ENCODE measurements around the gene LDLRAD4. TPM values are rescaled to one million over a fixed set of nuclear protein-coding genes. Genes with fewer than 3 reads are reported as not detected.
A peak's percentile ranks its signal among the peaks of the same experiment; 100 is the strongest.

The LDLRAD4 gene
- total and polyA plus RNA-seq, 9 of the 15 experiments (the other 6 are each of a cell fraction or from before 2014, with no cell fraction given) = 0.01 TPM; not detected in 8

DNA sequence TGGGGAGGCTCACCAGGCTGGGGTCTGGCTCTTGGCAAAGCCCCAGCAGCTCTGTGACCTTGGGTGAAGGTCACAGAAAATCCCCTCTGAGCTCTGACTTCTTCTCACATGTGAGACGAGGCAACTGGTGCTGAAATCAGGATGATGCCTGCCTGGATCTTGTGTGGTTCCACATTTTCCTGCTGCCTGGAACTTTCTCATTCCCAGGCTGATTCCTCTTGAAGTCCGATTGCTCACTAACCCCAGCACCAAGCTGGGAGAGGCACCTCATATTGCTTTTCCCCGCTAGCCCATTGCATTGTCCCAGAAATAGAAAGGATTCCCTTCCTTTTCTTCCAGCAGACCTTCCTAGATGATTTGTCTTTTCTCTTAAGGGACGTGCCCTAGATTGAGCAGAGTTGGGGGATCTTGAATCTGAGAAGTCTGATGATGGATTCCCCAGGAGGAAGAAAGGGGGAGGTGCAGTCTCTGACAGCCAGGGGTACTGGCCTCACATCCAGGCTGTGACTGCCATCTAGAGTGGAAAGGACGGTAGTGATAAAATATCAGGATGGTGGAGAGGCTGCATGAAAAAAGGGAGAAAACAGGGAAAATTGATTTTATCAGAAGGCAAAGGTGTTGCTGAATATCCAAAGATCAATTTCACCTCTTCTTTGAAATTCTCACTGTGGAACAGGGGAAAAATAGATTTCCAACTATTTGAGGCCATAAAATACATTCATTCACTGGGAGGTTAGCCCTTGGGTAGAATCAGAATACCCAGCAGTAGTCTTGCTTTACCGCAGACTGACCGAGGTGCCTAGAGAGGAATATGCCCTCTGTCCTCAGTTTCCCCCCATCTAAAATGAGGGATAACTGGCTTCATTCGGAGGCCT lies 411.5 kb downstream of the LDLRAD4 start (continued):
- TF ChIP-seq, protein P1, sequence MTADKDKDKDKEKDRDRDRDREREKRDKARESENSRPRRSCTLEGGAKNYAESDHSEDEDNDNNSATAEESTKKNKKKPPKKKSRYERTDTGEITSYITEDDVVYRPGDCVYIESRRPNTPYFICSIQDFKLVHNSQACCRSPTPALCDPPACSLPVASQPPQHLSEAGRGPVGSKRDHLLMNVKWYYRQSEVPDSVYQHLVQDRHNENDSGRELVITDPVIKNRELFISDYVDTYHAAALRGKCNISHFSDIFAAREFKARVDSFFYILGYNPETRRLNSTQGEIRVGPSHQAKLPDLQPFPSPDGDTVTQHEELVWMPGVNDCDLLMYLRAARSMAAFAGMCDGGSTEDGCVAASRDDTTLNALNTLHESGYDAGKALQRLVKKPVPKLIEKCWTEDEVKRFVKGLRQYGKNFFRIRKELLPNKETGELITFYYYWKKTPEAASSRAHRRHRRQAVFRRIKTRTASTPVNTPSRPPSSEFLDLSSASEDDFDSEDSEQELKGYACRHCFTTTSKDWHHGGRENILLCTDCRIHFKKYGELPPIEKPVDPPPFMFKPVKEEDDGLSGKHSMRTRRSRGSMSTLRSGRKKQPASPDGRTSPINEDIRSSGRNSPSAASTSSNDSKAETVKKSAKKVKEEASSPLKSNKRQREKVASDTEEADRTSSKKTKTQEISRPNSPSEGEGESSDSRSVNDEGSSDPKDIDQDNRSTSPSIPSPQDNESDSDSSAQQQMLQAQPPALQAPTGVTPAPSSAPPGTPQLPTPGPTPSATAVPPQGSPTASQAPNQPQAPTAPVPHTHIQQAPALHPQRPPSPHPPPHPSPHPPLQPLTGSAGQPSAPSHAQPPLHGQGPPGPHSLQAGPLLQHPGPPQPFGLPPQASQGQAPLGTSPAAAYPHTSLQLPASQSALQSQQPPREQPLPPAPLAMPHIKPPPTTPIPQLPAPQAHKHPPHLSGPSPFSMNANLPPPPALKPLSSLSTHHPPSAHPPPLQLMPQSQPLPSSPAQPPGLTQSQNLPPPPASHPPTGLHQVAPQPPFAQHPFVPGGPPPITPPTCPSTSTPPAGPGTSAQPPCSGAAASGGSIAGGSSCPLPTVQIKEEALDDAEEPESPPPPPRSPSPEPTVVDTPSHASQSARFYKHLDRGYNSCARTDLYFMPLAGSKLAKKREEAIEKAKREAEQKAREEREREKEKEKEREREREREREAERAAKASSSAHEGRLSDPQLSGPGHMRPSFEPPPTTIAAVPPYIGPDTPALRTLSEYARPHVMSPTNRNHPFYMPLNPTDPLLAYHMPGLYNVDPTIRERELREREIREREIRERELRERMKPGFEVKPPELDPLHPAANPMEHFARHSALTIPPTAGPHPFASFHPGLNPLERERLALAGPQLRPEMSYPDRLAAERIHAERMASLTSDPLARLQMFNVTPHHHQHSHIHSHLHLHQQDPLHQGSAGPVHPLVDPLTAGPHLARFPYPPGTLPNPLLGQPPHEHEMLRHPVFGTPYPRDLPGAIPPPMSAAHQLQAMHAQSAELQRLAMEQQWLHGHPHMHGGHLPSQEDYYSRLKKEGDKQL (CRISPR knock-in tag; IDR thresholded peaks at IDR 0.05; ENCODE audit: borderline replicate concordance) = no peak
- TF ChIP-seq HNRNPH1 (optimal IDR thresholded peaks at IDR 0.05; ENCODE audit: low read depth, low read length) (no peak), ZNF57 (CRISPR knock-in tag; IDR thresholded peaks at IDR 0.05) (no peak)
- TF ChIP-seq, protein P2, sequence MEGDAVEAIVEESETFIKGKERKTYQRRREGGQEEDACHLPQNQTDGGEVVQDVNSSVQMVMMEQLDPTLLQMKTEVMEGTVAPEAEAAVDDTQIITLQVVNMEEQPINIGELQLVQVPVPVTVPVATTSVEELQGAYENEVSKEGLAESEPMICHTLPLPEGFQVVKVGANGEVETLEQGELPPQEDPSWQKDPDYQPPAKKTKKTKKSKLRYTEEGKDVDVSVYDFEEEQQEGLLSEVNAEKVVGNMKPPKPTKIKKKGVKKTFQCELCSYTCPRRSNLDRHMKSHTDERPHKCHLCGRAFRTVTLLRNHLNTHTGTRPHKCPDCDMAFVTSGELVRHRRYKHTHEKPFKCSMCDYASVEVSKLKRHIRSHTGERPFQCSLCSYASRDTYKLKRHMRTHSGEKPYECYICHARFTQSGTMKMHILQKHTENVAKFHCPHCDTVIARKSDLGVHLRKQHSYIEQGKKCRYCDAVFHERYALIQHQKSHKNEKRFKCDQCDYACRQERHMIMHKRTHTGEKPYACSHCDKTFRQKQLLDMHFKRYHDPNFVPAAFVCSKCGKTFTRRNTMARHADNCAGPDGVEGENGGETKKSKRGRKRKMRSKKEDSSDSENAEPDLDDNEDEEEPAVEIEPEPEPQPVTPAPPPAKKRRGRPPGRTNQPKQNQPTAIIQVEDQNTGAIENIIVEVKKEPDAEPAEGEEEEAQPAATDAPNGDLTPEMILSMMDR (IDR thresholded peaks at IDR 0.05 in 2 of 3, conservative IDR thresholded peaks at IDR 0.05 in 1 of 3; ENCODE audit: insufficient read depth in 2 of 3, low read depth in 1 of 3, low read length in 3 of 3) = peak; percentile 67 to 91 (median 87)

All from K562 (cell line).